SK-N-SH (cell line): Measurements from ENCODE around the gene CFAP221.

ENCODE experiments used
- EP300 ChIP-seq, 2 experiments: IDR thresholded peaks; 2 replicates each; pipeline versions ENCODE4 v1.4.0 to v1.6.1; 2012; ENCODE audit warnings: borderline replicate concordance in 1 of 2, low read depth in 1 of 2, low read length in 1 of 2
- MXI1 ChIP-seq: IDR thresholded peaks from 2 replicates; pipeline ENCODE4 v1.6.1; 2012; ENCODE audit warnings: mild to moderate bottlenecking, low read depth, low read length, improper control_type of control experiment
- NFIC ChIP-seq: IDR thresholded peaks from 2 replicates; pipeline ENCODE4 v1.4.0; 2012; ENCODE audit warnings: borderline replicate concordance
- NRF1 ChIP-seq: IDR thresholded peaks from 2 replicates; pipeline ENCODE4 v1.6.1; 2012; ENCODE audit warnings: low read depth, mild to moderate bottlenecking, low read length
- POLR2AphosphoS5 ChIP-seq: IDR thresholded peaks from 2 replicates; pipeline ENCODE4 v1.6.1; 2012; ENCODE audit warnings: low read depth, low read length
- YY1 ChIP-seq: IDR thresholded peaks from 2 replicates; pipeline ENCODE4 v1.4.0; 2012; ENCODE audit warnings: low read depth, mild to moderate bottlenecking
- TF ChIP-seq, protein P1 (sequence below): fragments of 200-600 bp; sonication (generic); IDR thresholded peaks from 2 replicates; pipeline ENCODE4 v1.6.1; 2017; ENCODE audit warnings: antibody characterized with exemption, mild to moderate bottlenecking, moderate library complexity

DNA sequence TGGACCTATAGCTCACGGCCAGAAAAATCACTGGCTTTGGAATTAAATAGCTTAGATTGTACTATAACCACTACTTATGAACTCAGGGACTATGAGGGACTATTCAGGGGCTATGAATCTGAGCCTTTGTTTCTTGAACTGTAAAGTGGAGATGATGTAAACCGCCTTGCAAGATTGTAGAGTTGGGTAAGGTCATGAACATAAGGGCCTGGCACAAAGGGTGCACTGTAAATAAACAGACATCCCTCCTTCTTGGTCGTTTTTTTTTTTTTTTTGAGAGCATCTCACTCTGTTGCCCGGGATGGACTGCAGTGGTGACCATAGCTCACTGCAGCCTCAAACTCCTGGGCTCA lies 137.6 kb downstream of the CFAP221 start:
- TF ChIP-seq POLR2AphosphoS5 (no peak), YY1 (no peak), NRF1 (no peak), MXI1 (no peak), NFIC (no peak), EP300 (IDR thresholded peaks at IDR 0.05; ENCODE audit: borderline replicate concordance in 1 of 2, low read depth in 1 of 2, low read length in 1 of 2) (no peak)
- TF ChIP-seq, protein P1, sequence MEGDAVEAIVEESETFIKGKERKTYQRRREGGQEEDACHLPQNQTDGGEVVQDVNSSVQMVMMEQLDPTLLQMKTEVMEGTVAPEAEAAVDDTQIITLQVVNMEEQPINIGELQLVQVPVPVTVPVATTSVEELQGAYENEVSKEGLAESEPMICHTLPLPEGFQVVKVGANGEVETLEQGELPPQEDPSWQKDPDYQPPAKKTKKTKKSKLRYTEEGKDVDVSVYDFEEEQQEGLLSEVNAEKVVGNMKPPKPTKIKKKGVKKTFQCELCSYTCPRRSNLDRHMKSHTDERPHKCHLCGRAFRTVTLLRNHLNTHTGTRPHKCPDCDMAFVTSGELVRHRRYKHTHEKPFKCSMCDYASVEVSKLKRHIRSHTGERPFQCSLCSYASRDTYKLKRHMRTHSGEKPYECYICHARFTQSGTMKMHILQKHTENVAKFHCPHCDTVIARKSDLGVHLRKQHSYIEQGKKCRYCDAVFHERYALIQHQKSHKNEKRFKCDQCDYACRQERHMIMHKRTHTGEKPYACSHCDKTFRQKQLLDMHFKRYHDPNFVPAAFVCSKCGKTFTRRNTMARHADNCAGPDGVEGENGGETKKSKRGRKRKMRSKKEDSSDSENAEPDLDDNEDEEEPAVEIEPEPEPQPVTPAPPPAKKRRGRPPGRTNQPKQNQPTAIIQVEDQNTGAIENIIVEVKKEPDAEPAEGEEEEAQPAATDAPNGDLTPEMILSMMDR = no peak
